Measurements from ENCODE around the gene COL4A3. TPM values are rescaled to one million over a fixed set of nuclear protein-coding genes. Genes with fewer than 3 reads are reported as not detected.

COL4A3 gene
- total and polyA plus RNA-seq, 9 of the 15 experiments (the other 6 are each of a cell fraction or from before 2014, with no cell fraction given): not detected

DNA sequence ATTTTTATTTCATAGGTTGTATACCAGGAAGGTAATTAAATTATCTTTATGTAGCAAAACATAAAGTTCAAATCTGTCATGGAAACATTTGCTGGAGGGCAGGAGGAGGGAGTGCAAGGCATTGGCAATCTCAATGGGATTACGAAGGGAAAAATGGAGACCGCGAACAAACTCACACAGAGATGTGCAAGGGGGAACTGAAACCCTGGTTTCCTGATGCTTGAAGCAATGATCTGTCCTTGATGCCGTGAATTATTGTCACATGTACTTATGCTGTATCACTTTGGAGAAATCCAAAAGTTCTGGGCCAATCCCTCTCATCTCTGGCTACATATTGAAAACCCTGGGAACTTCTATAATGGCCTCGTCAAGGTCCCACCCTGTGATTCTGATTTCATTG is 95.6 kb downstream of the COL4A3 start (continued):
- TF ChIP-seq, protein P1, sequence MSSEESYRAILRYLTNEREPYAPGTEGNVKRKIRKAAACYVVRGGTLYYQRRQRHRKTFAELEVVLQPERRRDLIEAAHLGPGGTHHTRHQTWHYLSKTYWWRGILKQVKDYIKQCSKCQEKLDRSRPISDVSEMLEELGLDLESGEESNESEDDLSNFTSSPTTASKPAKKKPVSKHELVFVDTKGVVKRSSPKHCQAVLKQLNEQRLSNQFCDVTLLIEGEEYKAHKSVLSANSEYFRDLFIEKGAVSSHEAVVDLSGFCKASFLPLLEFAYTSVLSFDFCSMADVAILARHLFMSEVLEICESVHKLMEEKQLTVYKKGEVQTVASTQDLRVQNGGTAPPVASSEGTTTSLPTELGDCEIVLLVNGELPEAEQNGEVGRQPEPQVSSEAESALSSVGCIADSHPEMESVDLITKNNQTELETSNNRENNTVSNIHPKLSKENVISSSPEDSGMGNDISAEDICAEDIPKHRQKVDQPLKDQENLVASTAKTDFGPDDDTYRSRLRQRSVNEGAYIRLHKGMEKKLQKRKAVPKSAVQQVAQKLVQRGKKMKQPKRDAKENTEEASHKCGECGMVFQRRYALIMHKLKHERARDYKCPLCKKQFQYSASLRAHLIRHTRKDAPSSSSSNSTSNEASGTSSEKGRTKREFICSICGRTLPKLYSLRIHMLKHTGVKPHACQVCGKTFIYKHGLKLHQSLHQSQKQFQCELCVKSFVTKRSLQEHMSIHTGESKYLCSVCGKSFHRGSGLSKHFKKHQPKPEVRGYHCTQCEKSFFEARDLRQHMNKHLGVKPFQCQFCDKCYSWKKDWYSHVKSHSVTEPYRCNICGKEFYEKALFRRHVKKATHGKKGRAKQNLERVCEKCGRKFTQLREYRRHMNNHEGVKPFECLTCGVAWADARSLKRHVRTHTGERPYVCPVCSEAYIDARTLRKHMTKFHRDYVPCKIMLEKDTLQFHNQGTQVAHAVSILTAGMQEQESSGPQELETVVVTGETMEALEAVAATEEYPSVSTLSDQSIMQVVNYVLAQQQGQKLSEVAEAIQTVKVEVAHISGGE (CRISPR knock-in tag; IDR thresholded peaks at IDR 0.05): no peak
- TF ChIP-seq CC2D1A (IDR thresholded peaks at IDR 0.05): no peak
- no peak for TF ChIP-seq XRCC5 (IDR thresholded peaks at IDR 0.05; ENCODE audit: low read depth, low read length)
- TF ChIP-seq RBM22 (IDR thresholded peaks at IDR 0.05; ENCODE audit: low read depth, low read length, poor library complexity, severe bottlenecking): no peak
- TF ChIP-seq HNRNPUL1 (IDR thresholded peaks at IDR 0.05; ENCODE audit: low read length): no peak
- TF ChIP-seq CCNT2 (IDR thresholded peaks at IDR 0.05; ENCODE audit: borderline replicate concordance, extremely low read depth, insufficient read length, low read depth, low read length): no peak
- no peak for TF ChIP-seq LARP7 (IDR thresholded peaks at IDR 0.05)
- TF ChIP-seq ZKSCAN1 (IDR thresholded peaks at IDR 0.05; ENCODE audit: low read depth, low read length): no peak
- TF ChIP-seq SP2 (IDR thresholded peaks at IDR 0.05; ENCODE audit: extremely low read depth, low read depth, low read length, poor library complexity, severe bottlenecking): no peak
- no peak for TF ChIP-seq ZNF146 (CRISPR knock-in tag; IDR thresholded peaks at IDR 0.05; ENCODE audit: unreplicated experiment)

Measured in K562 (cell line).